ENCODE results near the gene MR1. TPM values are rescaled to one million over a fixed set of nuclear protein-coding genes. Genes with fewer than 3 reads are reported as not detected.

The MR1 gene
- total and polyA plus RNA-seq, 3 donors from 2014 or later, result 5.8 to 8.6 (median 7.1) TPM

DNA sequence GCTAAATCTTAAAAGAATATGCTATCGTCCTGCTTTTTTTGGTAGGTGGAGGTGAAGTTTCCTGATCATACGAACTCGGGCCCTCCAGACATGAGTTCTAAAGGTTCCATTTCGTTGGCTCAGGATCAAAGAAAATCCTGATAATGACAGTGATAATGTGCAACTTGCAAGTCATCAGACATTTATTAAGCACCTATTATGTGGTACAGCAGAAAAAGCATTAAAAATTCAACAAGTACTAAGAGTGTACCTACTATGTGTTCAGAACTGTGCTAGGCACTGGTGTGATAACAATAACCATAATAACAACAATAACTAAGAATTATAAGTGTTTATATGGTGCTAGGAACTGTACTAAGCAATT, 50.8 kb downstream of the MR1 start:
- Histone ChIP-seq H3K36me3 (ENCODE audit: low read depth, missing control alignments) (no peaks in the 10 kb centered on the region), H3K4me3 (no peak overlapping the region), H3K27ac (no peak overlapping the region), H3K9me3 (no peaks in the 10 kb centered on the region), H3K4me1 (no peaks in the 10 kb centered on the region), H3K27me3 (no peaks in the 10 kb centered on the region)
- 66 to 69% methylated on average over 4 of the region's 4 CpGs for WGBS, 2 donors
- no peak for DNase-seq
- TF ChIP-seq, protein P1, sequence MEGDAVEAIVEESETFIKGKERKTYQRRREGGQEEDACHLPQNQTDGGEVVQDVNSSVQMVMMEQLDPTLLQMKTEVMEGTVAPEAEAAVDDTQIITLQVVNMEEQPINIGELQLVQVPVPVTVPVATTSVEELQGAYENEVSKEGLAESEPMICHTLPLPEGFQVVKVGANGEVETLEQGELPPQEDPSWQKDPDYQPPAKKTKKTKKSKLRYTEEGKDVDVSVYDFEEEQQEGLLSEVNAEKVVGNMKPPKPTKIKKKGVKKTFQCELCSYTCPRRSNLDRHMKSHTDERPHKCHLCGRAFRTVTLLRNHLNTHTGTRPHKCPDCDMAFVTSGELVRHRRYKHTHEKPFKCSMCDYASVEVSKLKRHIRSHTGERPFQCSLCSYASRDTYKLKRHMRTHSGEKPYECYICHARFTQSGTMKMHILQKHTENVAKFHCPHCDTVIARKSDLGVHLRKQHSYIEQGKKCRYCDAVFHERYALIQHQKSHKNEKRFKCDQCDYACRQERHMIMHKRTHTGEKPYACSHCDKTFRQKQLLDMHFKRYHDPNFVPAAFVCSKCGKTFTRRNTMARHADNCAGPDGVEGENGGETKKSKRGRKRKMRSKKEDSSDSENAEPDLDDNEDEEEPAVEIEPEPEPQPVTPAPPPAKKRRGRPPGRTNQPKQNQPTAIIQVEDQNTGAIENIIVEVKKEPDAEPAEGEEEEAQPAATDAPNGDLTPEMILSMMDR (IDR thresholded peaks at IDR 0.05), result no peak
- TF ChIP-seq POLR2A (IDR thresholded peaks at IDR 0.05), result no peak
- intact Hi-C loops (cut with DNase I; ENCODE audit: low total_unique reads), result no loop called here

DNA sequence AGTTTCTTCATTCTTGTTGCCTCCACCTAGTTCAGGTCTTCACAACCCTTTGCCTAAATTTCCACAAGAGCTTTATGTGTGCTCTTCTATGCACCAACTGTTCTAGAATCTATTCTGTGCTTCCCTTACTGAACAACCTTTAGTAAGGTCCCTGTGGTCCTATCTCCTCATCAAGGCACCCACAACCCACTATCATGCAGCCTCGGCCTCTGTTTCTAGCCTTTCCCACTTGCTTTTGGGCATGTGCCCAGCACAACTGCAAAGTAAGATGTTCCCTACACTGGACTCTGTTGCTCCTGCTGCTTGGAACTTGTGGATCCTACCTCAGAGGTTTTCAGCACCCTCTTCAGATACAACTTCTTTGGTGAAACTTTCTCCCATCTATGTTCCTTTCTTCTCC, 52.3 kb downstream of the MR1 start:
- no peak overlapping the region for H3K27ac ChIP-seq
- H3K36me3 ChIP-seq (ENCODE audit: low read depth, missing control alignments), result no peaks in the 10 kb centered on the region
- DNase-seq, result no peak
- intact Hi-C loops (cut with DNase I; ENCODE audit: low total_unique reads), result loop anchor here (5.0 kb wide), 1 partner anchor 56 kb away; no protein-coding TSS in a partner anchor
- H3K27me3 ChIP-seq, result no peaks in the 10 kb centered on the region
- no peak overlapping the region for H3K4me3 ChIP-seq
- no peak for TF ChIP-seq POLR2A (IDR thresholded peaks at IDR 0.05)
- TF ChIP-seq, protein P1 (IDR thresholded peaks at IDR 0.05), result no peak
- peaks cover 9% of the 10 kb centered on the region for H3K4me1 ChIP-seq
- 92 to 100% methylated on average over 1 of the region's 1 CpG for WGBS, 2 donors
- no peaks in the 10 kb centered on the region for H3K9me3 ChIP-seq

DNA sequence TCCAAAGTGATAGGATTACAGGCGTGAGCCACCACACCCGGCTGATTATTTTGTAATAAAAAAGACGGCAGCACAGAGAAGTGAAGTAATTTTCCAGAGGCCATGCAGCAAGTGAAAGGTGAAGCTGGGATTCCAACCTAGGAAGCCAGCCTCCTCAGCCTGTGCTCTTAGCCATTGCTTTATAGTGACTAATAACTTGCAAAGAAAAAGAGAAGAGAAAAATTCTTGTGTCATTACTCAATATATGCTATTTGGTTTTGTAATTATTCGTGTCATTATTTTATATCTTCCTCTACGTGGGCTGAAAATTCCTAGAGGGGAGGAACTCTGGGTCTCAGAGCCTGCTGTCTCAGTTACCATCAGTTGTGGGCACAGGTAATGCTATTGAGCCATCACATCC, 53.1 kb downstream of the MR1 start:
- DNase-seq, result no peak
- intact Hi-C loops (cut with DNase I; ENCODE audit: low total_unique reads), result loop anchor here (5.0 kb wide), 1 partner anchor 55 kb away; no protein-coding TSS in a partner anchor
- Histone ChIP-seq H3K4me3 (no peak overlapping the region), H3K36me3 (ENCODE audit: low read depth, missing control alignments) (no peaks in the 10 kb centered on the region), H3K27ac (no peak overlapping the region), H3K9me3 (no peaks in the 10 kb centered on the region), H3K4me1 (peaks cover 9% of the 10 kb centered on the region), H3K27me3 (no peaks in the 10 kb centered on the region)
- WGBS, 2 donors, result 59 to 78% methylated on average over 5 of the region's 5 CpGs
- TF ChIP-seq, protein P1 (IDR thresholded peaks at IDR 0.05), result no peak
- TF ChIP-seq POLR2A (IDR thresholded peaks at IDR 0.05), result no peak

DNA sequence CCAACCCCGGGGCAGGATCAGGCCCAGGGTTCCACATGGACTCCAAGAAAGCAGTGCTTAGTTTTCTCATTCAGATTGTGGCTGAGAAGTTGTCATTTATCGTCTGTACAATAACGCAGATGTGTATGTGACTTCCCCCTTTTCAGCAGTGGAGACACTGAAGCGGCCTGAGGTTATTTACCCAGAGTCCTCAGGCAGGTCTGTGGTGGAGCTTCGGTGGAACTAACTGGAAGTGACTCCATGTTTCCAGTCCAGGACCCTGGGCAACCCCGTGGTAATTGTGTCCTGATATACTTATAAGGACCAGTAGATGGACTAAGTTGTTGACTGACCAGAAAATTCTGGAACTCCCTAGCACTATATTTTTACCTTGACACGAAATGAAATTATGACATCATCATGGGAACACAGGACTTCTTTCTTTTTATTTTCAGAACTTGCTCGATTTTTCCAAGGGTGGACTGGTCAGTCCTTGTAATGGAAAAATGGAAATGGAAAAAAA, 53.7 kb downstream of the MR1 start:
- H3K36me3 ChIP-seq (ENCODE audit: low read depth, missing control alignments), result no peaks in the 10 kb centered on the region
- H3K27ac ChIP-seq, result peak overlapping the region in 1 of 2 donors; percentile 91
- 58 to 59% methylated on average over 8 of the region's 8 CpGs for WGBS, 2 donors
- DNase-seq, result no peak
- TF ChIP-seq POLR2A (IDR thresholded peaks at IDR 0.05), result no peak
- TF ChIP-seq, protein P1 (IDR thresholded peaks at IDR 0.05), result no peak
- H3K9me3 ChIP-seq, result no peaks in the 10 kb centered on the region
- no peaks in the 10 kb centered on the region for H3K27me3 ChIP-seq
- intact Hi-C loops (cut with DNase I; ENCODE audit: low total_unique reads), result loop anchor here (5.0 kb wide), 1 partner anchor 55 kb away; no protein-coding TSS in a partner anchor
- H3K4me1 ChIP-seq, result peaks cover 9% of the 10 kb centered on the region
- no peak overlapping the region for H3K4me3 ChIP-seq

All from testis (tissue), 3 donors.